ENCODE data around the gene BARX2.

BARX2 gene

DNA sequence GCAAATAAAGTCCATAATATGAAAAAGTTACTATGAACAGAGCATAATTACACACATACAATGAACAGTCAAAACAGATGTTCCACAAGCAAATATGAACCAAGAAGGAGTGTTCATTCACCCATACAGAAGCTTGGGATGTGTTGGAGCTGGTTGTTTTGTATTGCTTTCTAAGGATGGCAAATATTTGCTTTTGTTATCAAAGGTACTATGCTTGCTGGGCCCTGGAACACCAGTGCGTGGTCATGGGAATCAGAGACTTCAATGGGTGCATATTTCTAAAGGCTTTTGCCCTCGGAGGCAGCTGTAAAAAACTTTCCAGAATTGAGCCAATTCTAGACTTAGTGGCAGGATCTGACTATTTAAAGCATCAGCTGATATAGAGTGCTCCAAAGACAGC, 85.1 kb downstream of the BARX2 start:
- Histone ChIP-seq H4K91ac (ENCODE audit: low read length) (no peak overlapping the region), H3K23ac (ENCODE audit: low read length in 2 of 2) (no peak overlapping the region), H3K4me3 (ENCODE audit: insufficient read depth in 1 of 2, low read depth in 1 of 2, low read length in 2 of 2) (no peak overlapping the region), H3K18ac (ENCODE audit: low read depth in 1 of 2, low read length in 2 of 2) (no peak overlapping the region), H2AFZ (ENCODE audit: low read depth, low read length) (no peak overlapping the region), H3K36me3 (ENCODE audit: control insufficient read depth in 1 of 2, insufficient read depth in 2 of 2, low read depth in 1 of 2, low read length in 2 of 2) (no peaks in the 10 kb centered on the region), H3K9ac (ENCODE audit: low read length) (no peak overlapping the region), H2BK5ac (ENCODE audit: low read depth, low read length, poor library complexity, severe bottlenecking) (no peak overlapping the region), H3K14ac (ENCODE audit: low read length in 2 of 2) (no peak overlapping the region), H3K4me1 (ENCODE audit: control insufficient read depth, insufficient read depth, low read depth, low read length) (no peaks in the 10 kb centered on the region), H3K4ac (ENCODE audit: low read depth in 1 of 2, low read length in 2 of 2) (no peak overlapping the region), H3K79me1 (replicated peaks; ENCODE audit: low read length, poor library complexity, severe bottlenecking) (no peaks in the 10 kb centered on the region), H3K27me3 (ENCODE audit: control insufficient read depth in 1 of 2, insufficient read depth in 1 of 2, low read length in 2 of 2) (no peaks in the 10 kb centered on the region), H3K27ac (ENCODE audit: low read length, poor library complexity, severe bottlenecking) (no peak overlapping the region), H2AK5ac (ENCODE audit: low read length, severe bottlenecking) (no peak overlapping the region), H2BK120ac (ENCODE audit: low read depth, low read length) (no peak overlapping the region), H3K4me2 (ENCODE audit: low read length, poor library complexity, severe bottlenecking) (no peak overlapping the region), H4K8ac (ENCODE audit: low read length) (no peak overlapping the region), H2BK15ac (ENCODE audit: low read depth, poor library complexity, severe bottlenecking) (no peak overlapping the region), H2BK12ac (ENCODE audit: low read length in 2 of 2) (no peak overlapping the region), H3K9me3 (ENCODE audit: control insufficient read depth, low read length) (peaks cover 20% of the 10 kb centered on the region)
- 55% methylated on average over 2 of the region's 2 CpGs for WGBS
- no peak for DNase-seq

DNA sequence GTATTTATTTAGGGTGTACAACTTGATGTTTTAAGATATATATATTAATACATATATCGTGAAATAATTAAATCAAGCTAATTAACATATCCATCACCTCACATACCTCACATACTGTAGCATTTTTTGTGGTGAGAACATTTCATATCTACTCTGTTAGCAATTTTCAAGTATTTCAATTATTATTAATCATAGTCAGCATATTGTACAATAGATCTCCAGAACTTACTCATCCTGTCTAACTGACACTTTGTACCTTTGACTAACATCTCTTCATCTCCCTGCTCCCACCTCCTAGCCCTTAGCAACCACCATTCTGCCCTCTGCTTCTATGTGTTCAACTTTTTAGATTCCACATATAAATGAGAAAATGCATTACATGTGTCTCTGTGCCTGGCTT, 108.4 kb downstream of the BARX2 start:
- Histone ChIP-seq H2AK5ac (ENCODE audit: low read length, severe bottlenecking) (no peak overlapping the region), H4K91ac (ENCODE audit: low read length) (no peak overlapping the region), H3K23ac (ENCODE audit: low read length in 2 of 2) (no peak overlapping the region), H3K27ac (ENCODE audit: low read length, poor library complexity, severe bottlenecking) (no peak overlapping the region), H3K4me2 (ENCODE audit: low read length, poor library complexity, severe bottlenecking) (no peak overlapping the region), H2BK15ac (ENCODE audit: low read depth, poor library complexity, severe bottlenecking) (no peak overlapping the region), H3K14ac (ENCODE audit: low read length in 2 of 2) (no peak overlapping the region), H3K9ac (ENCODE audit: low read length) (no peak overlapping the region), H2BK120ac (ENCODE audit: low read depth, low read length) (no peak overlapping the region), H3K36me3 (ENCODE audit: control insufficient read depth in 1 of 2, insufficient read depth in 2 of 2, low read depth in 1 of 2, low read length in 2 of 2) (no peaks in the 10 kb centered on the region), H3K27me3 (ENCODE audit: control insufficient read depth in 1 of 2, insufficient read depth in 1 of 2, low read length in 2 of 2) (no peaks in the 10 kb centered on the region), H2AFZ (ENCODE audit: low read depth, low read length) (no peak overlapping the region), H3K79me1 (replicated peaks; ENCODE audit: low read length, poor library complexity, severe bottlenecking) (no peaks in the 10 kb centered on the region), H3K4ac (ENCODE audit: low read depth in 1 of 2, low read length in 2 of 2) (no peak overlapping the region), H2BK12ac (ENCODE audit: low read length in 2 of 2) (no peak overlapping the region), H2BK5ac (ENCODE audit: low read depth, low read length, poor library complexity, severe bottlenecking) (no peak overlapping the region), H3K9me3 (ENCODE audit: control insufficient read depth, low read length) (peaks cover 42% of the 10 kb centered on the region), H4K8ac (ENCODE audit: low read length) (no peak overlapping the region), H3K4me1 (ENCODE audit: control insufficient read depth, insufficient read depth, low read depth, low read length) (no peaks in the 10 kb centered on the region), H3K18ac (ENCODE audit: low read depth in 1 of 2, low read length in 2 of 2) (no peak overlapping the region), H3K4me3 (ENCODE audit: insufficient read depth in 1 of 2, low read depth in 1 of 2, low read length in 2 of 2) (no peak overlapping the region)
- DNase-seq = no peak
- 40% methylated on average over 1 of the region's 1 CpG for WGBS

DNA sequence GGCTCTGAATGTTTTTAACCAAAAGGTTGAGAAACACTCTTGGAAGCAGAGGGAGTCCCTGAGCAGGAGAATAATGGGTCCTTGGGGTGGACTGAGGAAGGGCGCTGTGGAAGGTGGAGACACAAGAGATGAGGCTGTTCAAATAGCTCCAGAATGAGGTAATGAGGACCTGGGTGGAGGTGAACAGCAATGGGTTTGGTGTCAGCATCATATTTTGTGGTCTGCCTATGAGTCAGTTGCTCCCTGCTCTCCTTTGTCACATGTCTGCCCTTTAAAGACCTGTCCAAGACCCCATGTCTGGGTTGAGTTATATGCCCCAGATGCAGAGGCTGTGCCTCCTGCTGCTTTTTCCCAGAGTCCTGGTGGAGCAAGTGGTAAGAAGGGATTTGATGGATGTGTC, 113.6 kb downstream of the BARX2 start:
- Histone ChIP-seq H3K27me3 (ENCODE audit: control insufficient read depth in 1 of 2, insufficient read depth in 1 of 2, low read length in 2 of 2) (no peaks in the 10 kb centered on the region), H3K14ac (ENCODE audit: low read length in 2 of 2) (no peak overlapping the region), H3K23ac (ENCODE audit: low read length in 2 of 2) (no peak overlapping the region), H3K4me1 (ENCODE audit: control insufficient read depth, insufficient read depth, low read depth, low read length) (no peaks in the 10 kb centered on the region), H2BK120ac (ENCODE audit: low read depth, low read length) (no peak overlapping the region), H4K91ac (ENCODE audit: low read length) (no peak overlapping the region), H2BK15ac (ENCODE audit: low read depth, poor library complexity, severe bottlenecking) (no peak overlapping the region), H2AK5ac (ENCODE audit: low read length, severe bottlenecking) (no peak overlapping the region), H3K4ac (ENCODE audit: low read depth in 1 of 2, low read length in 2 of 2) (no peak overlapping the region), H3K18ac (ENCODE audit: low read depth in 1 of 2, low read length in 2 of 2) (no peak overlapping the region), H3K9me3 (ENCODE audit: control insufficient read depth, low read length) (peaks cover 25% of the 10 kb centered on the region), H4K8ac (ENCODE audit: low read length) (no peak overlapping the region), H2BK5ac (ENCODE audit: low read depth, low read length, poor library complexity, severe bottlenecking) (no peak overlapping the region), H3K36me3 (ENCODE audit: control insufficient read depth in 1 of 2, insufficient read depth in 2 of 2, low read depth in 1 of 2, low read length in 2 of 2) (no peaks in the 10 kb centered on the region), H2AFZ (ENCODE audit: low read depth, low read length) (no peak overlapping the region), H3K79me1 (replicated peaks; ENCODE audit: low read length, poor library complexity, severe bottlenecking) (no peaks in the 10 kb centered on the region), H3K9ac (ENCODE audit: low read length) (no peak overlapping the region), H3K4me3 (ENCODE audit: insufficient read depth in 1 of 2, low read depth in 1 of 2, low read length in 2 of 2) (no peak overlapping the region), H2BK12ac (ENCODE audit: low read length in 2 of 2) (no peak overlapping the region), H3K27ac (ENCODE audit: low read length, poor library complexity, severe bottlenecking) (no peak overlapping the region), H3K4me2 (ENCODE audit: low read length, poor library complexity, severe bottlenecking) (no peak overlapping the region)
- 73% methylated on average over 1 of the region's 1 CpG for WGBS
- no peak for DNase-seq

- Histone ChIP-seq H3K23ac (ENCODE audit: low read length in 2 of 2) (no peak overlapping the region), H3K36me3 (ENCODE audit: control insufficient read depth in 1 of 2, insufficient read depth in 2 of 2, low read depth in 1 of 2, low read length in 2 of 2) (no peaks in the 10 kb centered on the region), H4K8ac (ENCODE audit: low read length) (no peak overlapping the region), H2BK5ac (ENCODE audit: low read depth, low read length, poor library complexity, severe bottlenecking) (no peak overlapping the region), H3K27ac (ENCODE audit: low read length, poor library complexity, severe bottlenecking) (no peak overlapping the region), H3K18ac (ENCODE audit: low read depth in 1 of 2, low read length in 2 of 2) (no peak overlapping the region), H3K4me2 (ENCODE audit: low read length, poor library complexity, severe bottlenecking) (no peak overlapping the region), H3K4me3 (ENCODE audit: insufficient read depth in 1 of 2, low read depth in 1 of 2, low read length in 2 of 2) (no peak overlapping the region), H3K4me1 (ENCODE audit: control insufficient read depth, insufficient read depth, low read depth, low read length) (no peaks in the 10 kb centered on the region), H3K14ac (ENCODE audit: low read length in 2 of 2) (no peak overlapping the region), H4K91ac (ENCODE audit: low read length) (no peak overlapping the region), H2BK15ac (ENCODE audit: low read depth, poor library complexity, severe bottlenecking) (no peak overlapping the region), H2BK12ac (ENCODE audit: low read length in 2 of 2) (no peak overlapping the region), H3K4ac (ENCODE audit: low read depth in 1 of 2, low read length in 2 of 2) (no peak overlapping the region), H2AFZ (ENCODE audit: low read depth, low read length) (no peak overlapping the region), H3K9me3 (ENCODE audit: control insufficient read depth, low read length) (peaks cover 22% of the 10 kb centered on the region), H3K27me3 (ENCODE audit: control insufficient read depth in 1 of 2, insufficient read depth in 1 of 2, low read length in 2 of 2) (no peaks in the 10 kb centered on the region), H3K79me1 (replicated peaks; ENCODE audit: low read length, poor library complexity, severe bottlenecking) (no peaks in the 10 kb centered on the region), H2BK120ac (ENCODE audit: low read depth, low read length) (no peak overlapping the region), H3K9ac (ENCODE audit: low read length) (no peak overlapping the region), H2AK5ac (ENCODE audit: low read length, severe bottlenecking) (no peak overlapping the region)
- DNase-seq = no peak
- WGBS = 68% methylated on average over 5 of the region's 6 CpGs
Measured at GRCh38 chr11:129490004-129490403, 114.4 kb downstream of the BARX2 start.

Measured in mesenchymal stem cell (in vitro differentiated cells and primary cell).